GM12872 (cell line): Measurements from ENCODE around the gene SULT1C2.

Source experiments
- TF ChIP-seq, protein P1 (sequence below): IDR thresholded peaks from 3 replicates; pipeline ENCODE4 v1.5.1; 2011; ENCODE audit warnings: low read depth, mild to moderate bottlenecking, low read length, moderate library complexity; ENCODE audit not compliant: insufficient read depth

Gene SULT1C2

DNA sequence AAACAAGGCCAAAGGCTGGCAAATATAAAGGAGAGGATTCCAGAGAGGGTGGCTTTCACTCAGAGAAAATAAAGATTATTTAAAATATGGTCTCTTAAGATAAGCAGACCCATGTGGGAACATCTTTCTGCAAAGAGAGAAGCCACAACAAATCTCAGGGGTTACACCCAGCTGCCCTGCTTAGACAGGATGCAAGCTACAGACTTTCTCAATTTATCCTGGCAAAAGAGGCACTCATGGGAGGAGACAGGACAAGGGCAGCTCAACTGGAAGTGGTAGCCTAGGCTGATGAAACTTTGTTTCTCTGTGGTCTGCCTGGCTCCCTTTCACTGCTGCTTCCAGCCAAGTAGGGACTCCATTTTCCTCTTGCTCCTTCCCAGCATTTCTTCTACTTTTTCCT is 63.2 kb downstream of the SULT1C2 start:
- TF ChIP-seq, protein P1, sequence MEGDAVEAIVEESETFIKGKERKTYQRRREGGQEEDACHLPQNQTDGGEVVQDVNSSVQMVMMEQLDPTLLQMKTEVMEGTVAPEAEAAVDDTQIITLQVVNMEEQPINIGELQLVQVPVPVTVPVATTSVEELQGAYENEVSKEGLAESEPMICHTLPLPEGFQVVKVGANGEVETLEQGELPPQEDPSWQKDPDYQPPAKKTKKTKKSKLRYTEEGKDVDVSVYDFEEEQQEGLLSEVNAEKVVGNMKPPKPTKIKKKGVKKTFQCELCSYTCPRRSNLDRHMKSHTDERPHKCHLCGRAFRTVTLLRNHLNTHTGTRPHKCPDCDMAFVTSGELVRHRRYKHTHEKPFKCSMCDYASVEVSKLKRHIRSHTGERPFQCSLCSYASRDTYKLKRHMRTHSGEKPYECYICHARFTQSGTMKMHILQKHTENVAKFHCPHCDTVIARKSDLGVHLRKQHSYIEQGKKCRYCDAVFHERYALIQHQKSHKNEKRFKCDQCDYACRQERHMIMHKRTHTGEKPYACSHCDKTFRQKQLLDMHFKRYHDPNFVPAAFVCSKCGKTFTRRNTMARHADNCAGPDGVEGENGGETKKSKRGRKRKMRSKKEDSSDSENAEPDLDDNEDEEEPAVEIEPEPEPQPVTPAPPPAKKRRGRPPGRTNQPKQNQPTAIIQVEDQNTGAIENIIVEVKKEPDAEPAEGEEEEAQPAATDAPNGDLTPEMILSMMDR: no peak

DNA sequence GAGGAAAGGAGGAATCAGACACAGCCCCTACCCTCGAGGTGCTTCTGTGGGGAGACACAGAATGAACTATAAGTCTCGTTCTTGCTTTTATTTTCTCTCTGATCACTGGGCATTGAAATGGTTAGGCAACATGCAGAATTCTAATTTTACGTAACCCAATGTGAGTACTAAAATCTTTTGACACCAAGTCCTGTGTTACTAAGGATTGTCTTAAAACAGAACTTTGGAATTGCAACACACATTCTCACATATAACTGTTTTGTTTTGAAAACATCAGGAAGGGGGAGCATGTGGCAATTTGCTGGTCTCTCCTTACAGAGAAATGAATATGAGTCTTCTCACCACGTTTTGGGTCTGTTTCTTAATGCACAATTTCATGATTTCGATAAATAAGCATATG is 65.4 kb downstream of the SULT1C2 start:
- TF ChIP-seq, protein P1: no peak

DNA sequence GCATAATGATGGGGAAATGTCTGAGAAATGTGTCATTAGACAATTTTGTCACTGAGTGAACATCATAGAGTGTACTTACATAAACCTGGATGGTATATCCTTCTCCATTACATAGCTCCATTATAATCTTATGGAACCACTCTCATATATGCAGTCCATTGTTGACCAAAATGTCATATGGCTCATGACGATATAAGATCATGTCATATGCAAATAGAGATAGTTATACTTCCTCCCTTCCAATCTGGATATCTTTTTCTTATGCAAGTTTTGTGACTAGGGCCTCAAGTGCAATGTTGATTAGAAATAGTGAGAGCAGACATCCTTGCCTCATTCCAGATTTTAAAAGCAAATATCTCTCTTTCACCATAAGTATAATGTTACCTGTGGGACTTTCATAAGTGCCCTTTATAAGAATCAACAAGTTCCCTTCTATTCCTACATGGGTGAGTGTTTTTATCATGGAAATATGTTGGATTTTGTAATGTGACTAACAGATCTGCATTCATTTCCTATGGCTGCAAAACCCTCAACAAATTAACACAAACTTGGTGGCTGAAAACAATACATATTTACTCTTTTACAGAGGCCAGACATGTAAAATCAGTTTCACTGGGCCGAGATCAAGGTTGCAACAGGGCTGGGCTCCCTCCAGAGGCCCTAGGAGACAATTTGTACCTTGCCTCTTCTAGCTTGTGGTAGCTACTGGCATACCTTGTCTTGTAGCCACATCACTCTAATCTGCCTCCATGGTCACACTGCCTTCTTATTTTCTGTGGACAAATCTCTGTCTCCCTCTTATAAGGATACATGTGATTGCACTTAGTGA is 67.4 kb downstream of the SULT1C2 start:
- TF ChIP-seq, protein P1: no peak
